GM08714 (cell line): ENCODE measurements around the gene SLC25A5.
"Not testable (repeated sequence)": the region's sequence is repeated elsewhere in the genome, so short reads cannot be mapped to it uniquely, and the experiment has no call there.

Source experiments
- H3K4me3 ChIP-seq: fragments of 200-500 bp; sonication (Bioruptor generic); 2 replicates; pipeline ENCODE4 v1.5.1; 2014; ENCODE audit warnings: mild to moderate bottlenecking, low read length, inconsistent platforms
- ZNF274 ChIP-seq: IDR thresholded peaks from 2 replicates; pipeline ENCODE4 v1.6.1; 2012; ENCODE audit warnings: mild to moderate bottlenecking, low read depth, low read length

Gene SLC25A5

DNA sequence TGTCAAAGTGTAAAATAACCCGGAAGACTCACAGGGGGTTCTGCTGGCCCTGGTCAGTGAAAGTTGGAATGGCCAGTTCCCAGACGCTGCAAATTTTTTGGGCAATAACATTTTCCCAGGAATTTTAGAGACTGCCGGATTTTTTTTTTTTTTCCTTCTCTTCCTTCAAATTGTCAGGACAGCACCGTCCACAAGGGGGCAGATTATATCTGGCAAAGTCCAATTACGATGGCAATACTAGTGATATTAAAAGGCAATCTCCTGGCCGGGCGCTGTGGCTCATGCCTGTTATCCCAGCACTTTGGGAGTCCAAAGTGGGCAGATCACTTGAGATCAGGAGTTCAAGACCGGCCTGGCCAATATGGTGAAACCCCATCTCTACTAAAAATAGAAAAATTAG is 20.5 kb downstream of the SLC25A5 start:
- H3K4me3 ChIP-seq: no peak overlapping the region
- TF ChIP-seq ZNF274: no peak

DNA sequence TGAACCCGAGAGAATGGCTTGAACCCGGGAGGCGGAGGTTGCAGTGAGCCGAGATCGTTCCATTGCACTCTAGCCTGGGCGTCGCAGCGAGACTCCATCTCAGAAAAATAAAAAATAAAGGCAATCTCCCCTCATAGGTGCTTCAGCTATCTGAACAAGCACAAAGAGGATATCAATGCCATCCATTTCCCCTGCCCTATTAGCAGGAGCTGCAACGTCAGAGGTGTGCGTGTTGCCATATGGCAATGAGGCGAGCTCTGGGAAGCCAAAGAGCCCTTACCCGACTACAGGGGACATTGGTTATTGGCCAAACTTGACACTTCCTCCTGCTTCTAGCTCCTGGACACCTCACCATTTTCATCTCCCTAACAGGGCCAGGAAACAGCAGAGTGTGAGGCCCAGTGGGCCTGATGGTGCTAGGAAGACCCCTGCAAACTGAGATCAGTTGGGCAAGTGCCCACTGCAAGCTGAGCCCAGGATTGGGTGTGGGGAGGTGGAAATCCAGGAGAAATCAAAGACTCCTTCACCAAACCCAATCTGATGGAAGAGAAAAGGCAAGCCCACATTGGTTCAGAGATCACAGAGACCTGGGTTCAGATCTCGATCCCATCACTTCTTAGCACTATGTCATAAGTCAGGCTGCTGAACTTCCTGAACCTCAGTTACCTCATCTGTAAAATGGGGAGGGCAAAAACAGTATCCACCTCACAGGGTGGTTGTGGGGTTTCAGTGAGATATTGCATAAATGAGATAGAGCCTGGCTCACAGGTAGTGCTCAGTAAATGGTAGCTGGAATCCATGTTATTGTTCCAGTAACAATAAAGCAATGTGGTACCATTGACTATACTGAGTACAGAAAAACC is 21.2 kb downstream of the SLC25A5 start:
- no peak overlapping the region for H3K4me3 ChIP-seq
- TF ChIP-seq ZNF274: no peak

DNA sequence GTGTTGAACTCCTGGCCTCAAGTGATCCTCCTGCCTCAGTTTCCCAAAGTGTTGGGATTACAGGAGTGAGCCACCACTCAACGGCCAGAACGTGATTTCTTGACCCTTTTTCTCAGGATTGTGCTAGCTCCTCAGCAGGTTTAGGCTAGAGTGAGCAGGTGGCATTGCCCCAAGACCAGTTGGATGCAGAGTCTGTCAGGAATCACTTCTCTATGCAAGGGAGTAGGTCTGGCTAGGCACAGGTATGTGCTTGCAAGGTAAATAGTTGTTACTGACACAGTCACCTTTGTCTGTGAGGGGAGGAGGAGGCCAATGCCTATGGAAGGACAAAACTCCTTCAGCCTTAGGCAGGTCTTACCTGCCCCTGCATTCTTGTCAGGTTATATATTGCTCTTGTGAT is 24.2 kb downstream of the SLC25A5 start:
- no peak overlapping the region for H3K4me3 ChIP-seq
- TF ChIP-seq ZNF274: no peak

GRCh38 chrX:119493851-119494495 is 25.7 kb downstream of the SLC25A5 start:
- not testable (repeated sequence) for H3K4me3 ChIP-seq

- TF ChIP-seq ZNF274: no peak
- no peak overlapping the region for H3K4me3 ChIP-seq
These were observed 27.8 kb downstream of the SLC25A5 start for GRCh38 chrX:119495734-119496726.

DNA sequence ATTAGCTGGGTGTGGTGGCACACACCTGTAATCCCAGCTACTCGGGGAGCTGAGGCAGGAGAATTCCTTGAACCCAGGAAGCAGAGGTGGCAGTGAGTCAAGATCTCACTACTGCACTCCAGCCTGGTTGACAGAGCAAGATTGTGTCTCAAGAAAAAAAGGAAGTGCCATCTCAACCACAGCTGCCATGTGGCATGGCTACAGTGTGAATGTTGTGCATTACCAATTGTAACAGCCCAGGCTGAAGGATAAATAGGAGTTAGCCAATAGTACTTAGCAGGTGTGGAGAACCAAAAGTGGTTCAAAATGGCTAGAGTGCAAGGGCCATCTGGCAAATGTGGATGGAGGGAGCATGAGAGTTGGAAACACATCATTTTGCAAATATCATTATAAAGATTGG is 28.9 kb downstream of the SLC25A5 start:
- no peak overlapping the region for H3K4me3 ChIP-seq
- no peak for TF ChIP-seq ZNF274

DNA sequence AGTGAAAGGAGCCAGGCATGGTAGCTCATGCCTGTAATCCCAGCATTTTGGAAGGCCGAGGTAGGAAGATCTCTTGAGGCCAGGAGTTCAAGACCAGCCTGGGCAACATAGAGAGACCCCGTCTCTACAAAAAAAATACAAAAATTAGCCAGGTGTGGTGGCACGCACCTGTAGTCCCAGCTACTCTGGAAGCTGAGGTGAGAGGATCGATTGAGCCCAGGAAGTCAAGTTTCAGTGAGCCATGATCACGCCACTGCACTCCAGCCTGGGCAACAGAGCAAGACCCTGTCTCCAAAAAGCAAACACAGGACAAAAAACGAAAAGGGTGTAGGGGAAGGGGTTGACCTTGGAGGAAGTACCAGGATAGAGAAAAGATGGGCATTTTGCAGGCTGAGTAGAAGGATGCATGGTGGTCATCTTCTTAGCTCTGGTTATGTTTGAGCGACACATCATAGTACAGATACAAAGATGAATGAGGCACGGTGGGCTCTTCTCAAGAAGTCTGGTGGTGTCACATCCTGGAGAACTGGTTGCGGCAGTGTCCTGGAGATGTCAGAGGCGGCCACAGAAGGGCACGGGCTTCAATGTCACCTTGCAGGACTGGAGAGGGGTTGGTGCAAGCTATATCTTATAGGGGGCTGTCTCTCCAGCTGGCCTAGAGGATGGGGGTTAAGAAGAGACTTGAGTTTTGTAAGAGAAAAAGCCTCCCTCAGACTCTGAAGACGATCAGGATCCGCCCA is 32.0 kb downstream of the SLC25A5 start:
- no peak overlapping the region for H3K4me3 ChIP-seq
- no peak for TF ChIP-seq ZNF274

GRCh38 chrX:119501511-119502148 is 33.4 kb downstream of the SLC25A5 start:
- no peak overlapping the region for H3K4me3 ChIP-seq
- TF ChIP-seq ZNF274: no peak

DNA sequence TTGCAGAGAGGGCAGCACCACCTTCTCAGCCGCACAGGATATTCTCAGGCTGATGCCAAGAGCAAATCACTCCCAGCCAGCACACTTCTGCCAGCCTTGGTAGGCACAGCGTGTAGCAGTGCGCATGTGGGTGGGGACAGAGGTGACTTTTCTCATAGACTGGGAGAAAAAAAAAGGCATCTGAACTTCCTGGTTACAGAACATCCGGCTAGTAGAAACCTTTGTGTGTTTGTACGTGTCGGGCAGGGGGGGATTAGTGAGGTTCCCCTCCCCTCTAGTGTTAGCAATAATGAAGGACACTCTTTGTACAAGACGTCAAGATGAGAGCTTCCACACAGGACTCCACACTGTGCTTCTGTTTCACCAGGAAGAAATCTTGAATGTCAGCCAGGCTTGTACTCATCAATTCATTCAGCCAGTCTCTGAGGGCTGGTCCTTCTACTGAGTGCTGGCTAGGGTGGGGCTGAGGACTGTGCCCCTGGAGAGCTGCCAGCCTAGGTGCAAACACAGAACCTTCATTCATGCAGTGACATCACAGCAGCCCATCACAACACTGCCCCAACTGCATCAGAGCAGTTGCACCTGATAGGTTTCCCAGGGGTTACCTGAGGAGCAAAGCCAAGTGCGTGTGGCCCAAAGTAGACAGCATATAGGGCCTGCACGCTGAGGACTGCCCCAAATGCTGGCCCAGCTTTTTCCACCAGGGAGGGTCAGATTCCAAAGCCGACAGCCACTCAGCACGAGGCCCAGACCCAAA is 34.7 kb downstream of the SLC25A5 start:
- no peak overlapping the region for H3K4me3 ChIP-seq

DNA sequence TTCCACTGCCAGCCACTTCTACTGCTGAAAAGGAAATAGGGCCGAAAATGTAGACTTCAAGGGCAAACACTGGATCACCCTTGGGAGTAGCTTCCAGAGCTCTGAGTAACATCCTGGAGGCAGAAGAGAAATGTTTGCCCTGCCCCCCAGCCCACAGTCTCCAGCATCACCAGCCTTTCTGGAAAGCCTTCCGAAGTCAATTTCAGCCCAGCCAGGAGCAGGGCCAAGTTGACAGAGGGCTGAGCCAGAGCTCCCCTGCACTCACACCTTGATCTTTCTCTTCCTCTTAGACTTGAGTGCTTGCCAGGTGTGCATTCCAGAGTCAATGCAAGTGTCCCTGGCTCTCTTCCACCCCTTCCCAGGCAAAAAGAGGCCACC is 35.2 kb downstream of the SLC25A5 start:
- no peak for TF ChIP-seq ZNF274
- no peak overlapping the region for H3K4me3 ChIP-seq

More for the DNA sequence above, 34.7 kb downstream of the SLC25A5 start:
- no peak for TF ChIP-seq ZNF274

DNA sequence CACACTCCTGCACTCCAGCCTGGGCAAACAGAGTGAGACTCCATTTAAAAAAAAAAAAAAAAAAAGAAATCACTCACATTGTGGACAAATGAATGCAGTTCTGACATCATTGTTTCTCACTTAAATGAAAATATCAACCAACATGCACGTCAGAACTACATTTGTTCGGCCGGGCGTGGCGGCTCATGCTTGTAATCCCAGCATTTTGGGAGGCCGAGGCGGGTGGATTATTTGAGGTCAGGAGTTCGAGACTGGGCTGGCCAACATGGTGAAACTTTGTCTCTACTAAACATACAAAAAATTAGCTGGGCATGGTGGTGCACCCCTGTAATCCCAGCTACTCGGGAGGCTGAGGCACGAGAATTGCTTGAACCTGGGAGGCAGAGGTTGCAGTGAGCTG is 36.9 kb downstream of the SLC25A5 start:
- not testable (repeated sequence) for H3K4me3 ChIP-seq

DNA sequence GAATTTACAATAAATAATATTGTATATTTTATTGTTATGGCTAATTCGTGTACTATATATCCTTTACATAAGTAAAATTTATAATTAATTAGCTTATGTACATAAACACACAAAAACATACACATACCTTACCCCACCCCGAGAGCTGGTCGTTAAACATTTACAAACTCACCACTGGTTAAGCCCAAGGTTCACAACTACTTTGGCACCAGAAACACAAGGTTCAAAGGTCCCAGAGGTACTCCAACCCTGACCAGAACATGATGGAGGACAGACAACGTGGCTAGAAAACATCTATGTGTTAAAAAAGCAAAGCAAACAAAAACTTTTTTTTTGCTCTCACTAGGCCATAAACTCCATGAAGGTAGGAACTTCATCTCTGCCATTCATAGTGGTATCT is 37.7 kb downstream of the SLC25A5 start:
- no peak overlapping the region for H3K4me3 ChIP-seq
- TF ChIP-seq ZNF274: no peak

- no peak for TF ChIP-seq ZNF274
- H3K4me3 ChIP-seq: no peak overlapping the region
These were observed 39.0 kb downstream of the SLC25A5 start for GRCh38 chrX:119507206-119507605.
